MM.1S (cell line): ENCODE results near the gene RAB3D.

Experiments used
- DNase-seq: peaks from one replicate; pipeline ENCODE4 v3.0.0-alpha.2; 2015
- H2AFZ ChIP-seq: fragments of 300-600 bp; sonication (generic); 2 replicates; pipeline ENCODE4 v1.6.0; 2016; ENCODE audit warnings: antibody characterized with exemption, low read length
- H3F3A ChIP-seq: fragments of 300-600 bp; sonication (generic); 2 replicates; pipeline ENCODE4 v1.6.1; 2016; ENCODE audit warnings: mild to moderate bottlenecking, antibody characterized with exemption, low read length, moderate library complexity, mixed read lengths; ENCODE audit not compliant: insufficient read depth
- H3K27ac ChIP-seq: fragments of 300-600 bp; sonication (generic); 2 replicates; pipeline ENCODE4 v1.5.1; 2016; ENCODE audit warnings: mild to moderate bottlenecking, low read length
- H3K27me3 ChIP-seq: fragments of 300-600 bp; sonication (generic); replicated peaks from 2 replicates; pipeline ENCODE4 v1.6.0; 2016; ENCODE audit warnings: low read length; ENCODE audit not compliant: insufficient read depth
- H3K36me3 ChIP-seq: fragments of 300-600 bp; sonication (generic); replicated peaks from 2 replicates; pipeline ENCODE4 v1.6.1; 2016; ENCODE audit warnings: mild to moderate bottlenecking, low read length, mixed read lengths; ENCODE audit not compliant: insufficient read depth
- H3K4me1 ChIP-seq: fragments of 300-600 bp; sonication (generic); 2 replicates; pipeline ENCODE4 v1.6.1; 2016; ENCODE audit warnings: low read length, mixed read lengths
- H3K4me2 ChIP-seq: fragments of 300-600 bp; sonication (generic); 2 replicates; pipeline ENCODE4 v1.6.0; 2016; ENCODE audit warnings: low read depth, low read length
- H3K4me3 ChIP-seq: fragments of 300-600 bp; sonication (generic); 2 replicates; pipeline ENCODE4 v1.5.1; 2016; ENCODE audit warnings: low read length, mixed read lengths
- H3K79me2 ChIP-seq: fragments of 300-600 bp; sonication (generic); 2 replicates; pipeline ENCODE4 v1.6.1; 2016; ENCODE audit warnings: mixed run types, low read length, mixed read lengths
- H3K9ac ChIP-seq: fragments of 300-600 bp; sonication (generic); 2 replicates; pipeline ENCODE4 v1.6.1; 2016; ENCODE audit warnings: low read length, mixed read lengths
- H3K9me2 ChIP-seq: fragments of 300-600 bp; sonication (generic); replicated peaks from 2 replicates; pipeline ENCODE4 v1.6.1; 2016; ENCODE audit warnings: mild to moderate bottlenecking, low read length, mixed read lengths; ENCODE audit not compliant: insufficient read depth
- H3K9me3 ChIP-seq: fragments of 300-600 bp; sonication (generic); replicated peaks from 2 replicates; pipeline ENCODE4 v1.6.1; 2016; ENCODE audit warnings: mild to moderate bottlenecking, low read length, mixed read lengths; ENCODE audit not compliant: insufficient read depth
- H4K20me1 ChIP-seq: fragments of 300-600 bp; sonication (generic); 2 replicates; pipeline ENCODE4 v1.6.1; 2016; ENCODE audit warnings: mild to moderate bottlenecking, low read length, moderate library complexity, mixed read lengths; ENCODE audit not compliant: insufficient read depth
- CTCF ChIP-seq: fragments of 300-600 bp; sonication (generic); IDR thresholded peaks from 2 replicates; pipeline ENCODE4 v1.5.1; 2016; ENCODE audit warnings: antibody characterized with exemption, low read length, mixed read lengths
- EZH2 ChIP-seq: fragments of 300-600 bp; sonication (generic); optimal IDR thresholded peaks from 2 replicates; pipeline ENCODE3; 2017; ENCODE audit warnings: low read depth, mild to moderate bottlenecking, antibody characterized with exemption, low read length, mixed read lengths
- EZH2phosphoT487 ChIP-seq: fragments of 300-600 bp; sonication (generic); IDR thresholded peaks from 2 replicates; pipeline ENCODE4 v1.6.1; 2018; ENCODE audit warnings: antibody characterized with exemption, low read length

The RAB3D gene

GRCh38 chr19:11295180-11295579 is 44.3 kb downstream of the RAB3D start:
- Histone ChIP-seq H2AFZ (no peak overlapping the region), H3K9ac (no peak overlapping the region), H3K27me3 (peaks cover 84% of the 10 kb centered on the region), H3K79me2 (no peaks in the 10 kb centered on the region), H3F3A (no peaks in the 10 kb centered on the region), H4K20me1 (no peaks in the 10 kb centered on the region), H3K4me3 (no peak overlapping the region), H3K9me3 (no peaks in the 10 kb centered on the region), H3K4me2 (no peak overlapping the region), H3K9me2 (no peaks in the 10 kb centered on the region), H3K36me3 (no peaks in the 10 kb centered on the region), H3K4me1 (peaks cover 4% of the 10 kb centered on the region; the same call in 1 of the 2 replicates), H3K27ac (no peak overlapping the region)
- no peak for TF ChIP-seq CTCF
- no peak for TF ChIP-seq EZH2phosphoT487
- no peak for TF ChIP-seq EZH2
- no peak for DNase-seq

- Histone ChIP-seq H3K9ac (no peak overlapping the region), H3K79me2 (no peaks in the 10 kb centered on the region), H2AFZ (0 out of 2 replicates have a peak overlapping the region, but pooled peaks have one; percentile 16), H3K27me3 (peaks cover 84% of the 10 kb centered on the region), H3K36me3 (no peaks in the 10 kb centered on the region), H3K4me2 (peak overlapping the region; percentile 50; the same call in 1 of the 2 replicates), H3K4me3 (peak overlapping the region; percentile 33; the same call in 1 of the 2 replicates), H4K20me1 (no peaks in the 10 kb centered on the region), H3K4me1 (peaks cover 4% of the 10 kb centered on the region; the same call in 1 of the 2 replicates), H3K27ac (no peak overlapping the region), H3K9me3 (no peaks in the 10 kb centered on the region), H3F3A (no peaks in the 10 kb centered on the region), H3K9me2 (no peaks in the 10 kb centered on the region)
- no peak for TF ChIP-seq EZH2phosphoT487
- no peak for TF ChIP-seq EZH2
- peak; percentile 95 for TF ChIP-seq CTCF
- peak; percentile 61 for DNase-seq
These were observed 45.7 kb downstream of the RAB3D start for GRCh38 chr19:11293433-11294389.

DNA sequence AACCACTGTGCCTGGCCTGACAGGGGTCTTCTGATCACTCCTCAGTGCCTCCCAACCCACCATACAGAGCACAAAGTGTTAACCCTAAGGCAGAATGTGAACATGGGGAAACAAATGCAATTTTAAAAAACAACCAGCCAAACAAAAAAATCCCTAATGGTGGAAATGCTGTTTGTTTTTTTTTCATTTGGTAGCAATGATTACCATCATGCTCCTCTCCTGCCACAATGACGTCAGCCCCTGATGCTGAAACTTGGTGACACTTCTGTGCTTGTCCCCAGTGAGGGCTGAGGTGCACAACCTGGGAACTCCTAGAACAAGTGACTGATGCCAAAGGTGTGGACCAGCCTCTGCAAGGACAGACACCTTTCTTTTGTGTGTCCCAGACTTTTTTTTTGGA is 47.5 kb downstream of the RAB3D start:
- Histone ChIP-seq H3K79me2 (no peaks in the 10 kb centered on the region), H3K4me2 (no peak overlapping the region), H4K20me1 (no peaks in the 10 kb centered on the region), H3K27ac (no peak overlapping the region), H3K9me3 (no peaks in the 10 kb centered on the region), H3K4me3 (no peak overlapping the region), H3K36me3 (no peaks in the 10 kb centered on the region), H3K9me2 (no peaks in the 10 kb centered on the region), H3K27me3 (peaks cover 85% of the 10 kb centered on the region), H2AFZ (no peak overlapping the region), H3K4me1 (peaks cover 4% of the 10 kb centered on the region; the same call in 1 of the 2 replicates), H3F3A (no peaks in the 10 kb centered on the region), H3K9ac (no peak overlapping the region)
- no peak for DNase-seq
- TF ChIP-seq EZH2phosphoT487 (no peak), EZH2 (no peak), CTCF (no peak)
